Muscle of leg (tissue), 11 donors: ENCODE results near the gene ZNF778. TPM values are rescaled to one million over a fixed set of nuclear protein-coding genes. Genes with fewer than 3 reads are reported as not detected.
"Not testable (repeated sequence)": the region's sequence is repeated elsewhere in the genome, so short reads cannot be mapped to it uniquely, and the experiment has no call there.

ENCODE experiments used
- DNase-seq: peaks from one replicate; pipeline ENCODE4 v3.0.0; 2013
- H3K27ac ChIP-seq: one replicate; pipeline ENCODE4 v1.5.1; 2013; ENCODE audit warnings: mild to moderate bottlenecking, low read length, control low read depth
- H3K27me3 ChIP-seq: one replicate; pipeline ENCODE4 v1.6.1; 2013; ENCODE audit warnings: low read length; ENCODE audit not compliant: control insufficient read depth, insufficient read depth
- H3K36me3 ChIP-seq: one replicate; pipeline ENCODE4 v1.6.1; 2013; ENCODE audit warnings: low read length; ENCODE audit not compliant: control insufficient read depth, insufficient read depth
- H3K4me1 ChIP-seq: one replicate; pipeline ENCODE4 v1.6.1; 2013; ENCODE audit warnings: low read length; ENCODE audit not compliant: control insufficient read depth, insufficient read depth
- H3K4me3 ChIP-seq: one replicate; pipeline ENCODE4 v1.5.1; 2013; ENCODE audit warnings: low read length, control low read depth
- H3K9me3 ChIP-seq: replicated peaks from 2 replicates; pipeline ENCODE4 v1.6.1; 2013; ENCODE audit warnings: low read depth, low read length; ENCODE audit not compliant: control insufficient read depth
- WGBS: methylation state at CpG from one replicate; pipeline ENCODE4 v1.1.5; 2013; ENCODE audit warnings: missing lambda C conversion rate; ENCODE audit not compliant: insufficient coverage; 5-methylcytosine and 5-hydroxymethylcytosine counted together
- polyA plus RNA-seq, 8 donors: library from polyadenylated mRNA; unstranded; fragments of 120-200 nt; gene quantifications; one replicate each; pipeline versions ENCODE4 v1.2.1 to v1.2.3, GENCODE V29; 2013; ENCODE audit warnings: inconsistent platforms in 1 of 8, low replicate concordance in 1 of 8; ENCODE audit not compliant: insufficient read length in 8 of 8, insufficient read depth in 1 of 8
- total RNA-seq: library from RNA; stranded (reverse); fragments of 120-200 nt; gene quantifications from one replicate; pipeline ENCODE4 v1.2.4, GENCODE V29; 2013

ZNF778 gene
- total and polyA plus RNA-seq, 9 donors = 4.6 to 7.7 (median 5.6) TPM

- Histone ChIP-seq H3K27ac (no peak overlapping the region), H3K27me3 (no peaks in the 10 kb centered on the region), H3K4me3 (no peak overlapping the region), H3K36me3 (peaks cover 41% of the 10 kb centered on the region), H3K4me1 (peaks cover 44% of the 10 kb centered on the region), H3K9me3 (no peaks in the 10 kb centered on the region)
- DNase-seq = no peak
- 81% methylated on average over 17 of the region's 25 CpGs for WGBS
These were observed 37.7 kb upstream of the ZNF778 start for GRCh38 chr16:89179656-89180315.

GRCh38 chr16:89183463-89183862 lies 34.0 kb upstream of the ZNF778 start:
- Histone ChIP-seq H3K36me3 (peaks cover 46% of the 10 kb centered on the region), H3K9me3 (no peaks in the 10 kb centered on the region), H3K4me1 (peaks cover 8% of the 10 kb centered on the region), H3K27me3 (no peaks in the 10 kb centered on the region), H3K27ac (no peak overlapping the region), H3K4me3 (no peak overlapping the region)
- no peak for DNase-seq
- WGBS = 56% methylated on average over 11 of the region's 13 CpGs

- Histone ChIP-seq H3K27ac (no peak overlapping the region), H3K4me1 (peaks cover 3% of the 10 kb centered on the region), H3K4me3 (no peak overlapping the region), H3K9me3 (no peaks in the 10 kb centered on the region), H3K27me3 (no peaks in the 10 kb centered on the region), H3K36me3 (peaks cover 51% of the 10 kb centered on the region)
- DNase-seq = no peak
- 70% methylated on average over 24 of the region's 26 CpGs for WGBS
These were observed 33.4 kb upstream of the ZNF778 start for GRCh38 chr16:89183975-89184676.

- H3K9me3 ChIP-seq = no peaks in the 10 kb centered on the region
- H3K27ac ChIP-seq = no peak overlapping the region
- no peaks in the 10 kb centered on the region for H3K27me3 ChIP-seq
- peaks cover 51% of the 10 kb centered on the region for H3K36me3 ChIP-seq
- no peak for DNase-seq
- H3K4me3 ChIP-seq = no peak overlapping the region
- H3K4me1 ChIP-seq = peaks cover 3% of the 10 kb centered on the region
- WGBS = 63% methylated on average over 9 of the region's 9 CpGs
These were observed 32.9 kb upstream of the ZNF778 start for GRCh38 chr16:89184677-89184932.

GRCh38 chr16:89184933-89185794 lies 32.3 kb upstream of the ZNF778 start:
- peaks cover 3% of the 10 kb centered on the region for H3K4me1 ChIP-seq
- peaks cover 51% of the 10 kb centered on the region for H3K36me3 ChIP-seq
- 68% methylated on average over 47 of the region's 48 CpGs for WGBS
- no peaks in the 10 kb centered on the region for H3K9me3 ChIP-seq
- H3K4me3 ChIP-seq = no peak overlapping the region
- H3K27ac ChIP-seq = no peak overlapping the region
- DNase-seq = no peak
- no peaks in the 10 kb centered on the region for H3K27me3 ChIP-seq

GRCh38 chr16:89185887-89186592 lies 31.5 kb upstream of the ZNF778 start:
- DNase-seq, H3K4me3 ChIP-seq, H3K27ac ChIP-seq, H3K4me1 ChIP-seq, H3K9me3 ChIP-seq, H3K27me3 ChIP-seq: not testable (repeated sequence)
- H3K36me3 ChIP-seq = peaks cover 56% of the 10 kb centered on the region
- 97% methylated on average over 25 of the region's 30 CpGs for WGBS

- not testable (repeated sequence) for H3K27ac ChIP-seq, H3K9me3 ChIP-seq, H3K4me1 ChIP-seq, H3K4me3 ChIP-seq, H3K27me3 ChIP-seq, DNase-seq
- peaks cover 59% of the 10 kb centered on the region for H3K36me3 ChIP-seq
- WGBS = 97% methylated on average over 18 of the region's 20 CpGs
These were observed 30.9 kb upstream of the ZNF778 start for GRCh38 chr16:89186593-89187031.

GRCh38 chr16:89187032-89187769 lies 30.3 kb upstream of the ZNF778 start:
- no peak overlapping the region for H3K4me3 ChIP-seq
- peaks cover 3% of the 10 kb centered on the region for H3K4me1 ChIP-seq
- peaks cover 59% of the 10 kb centered on the region for H3K36me3 ChIP-seq
- no peak for DNase-seq
- H3K27me3 ChIP-seq = no peaks in the 10 kb centered on the region
- no peak overlapping the region for H3K27ac ChIP-seq
- no peaks in the 10 kb centered on the region for H3K9me3 ChIP-seq
- 76% methylated on average over 18 of the region's 19 CpGs for WGBS

GRCh38 chr16:89187770-89188392 lies 29.6 kb upstream of the ZNF778 start:
- 70% methylated on average over 14 of the region's 19 CpGs for WGBS
- no peak for DNase-seq
- Histone ChIP-seq H3K36me3 (peaks cover 56% of the 10 kb centered on the region), H3K4me1 (peaks cover 3% of the 10 kb centered on the region), H3K27me3 (no peaks in the 10 kb centered on the region), H3K27ac (no peak overlapping the region), H3K4me3 (no peak overlapping the region), H3K9me3 (no peaks in the 10 kb centered on the region)
